ACC112 (cell line): ENCODE measurements around the gene PRKCE.

ENCODE experiments used
- H2AFZ ChIP-seq: fragments of 200-600 bp; sonication (generic); one replicate; pipeline ENCODE4 v1.6.0; 2017; ENCODE audit warnings: antibody characterized with exemption, low read length; ENCODE audit not compliant: unreplicated experiment
- H3K27ac ChIP-seq: fragments of 200-600 bp; sonication (generic); 2 replicates; pipeline ENCODE4 v1.5.1; 2014; ENCODE audit warnings: low read depth, mild to moderate bottlenecking, antibody characterized with exemption, low read length, moderate library complexity
- H3K27me3 ChIP-seq: fragments of 200-600 bp; sonication (generic); 2 replicates; pipeline ENCODE4 v1.6.1; 2014; ENCODE audit warnings: mild to moderate bottlenecking, antibody characterized with exemption, low read length, moderate library complexity, mixed read lengths; ENCODE audit not compliant: insufficient read depth
- H3K36me3 ChIP-seq: fragments of 200-600 bp; sonication (generic); 2 replicates; pipeline ENCODE4 v1.6.1; 2016; ENCODE audit warnings: mild to moderate bottlenecking, antibody characterized with exemption, low read length, moderate library complexity, mixed read lengths; ENCODE audit not compliant: insufficient read depth
- H3K4me1 ChIP-seq: fragments of 200-600 bp; sonication (generic); one replicate; pipeline ENCODE4 v1.6.1; 2016; ENCODE audit warnings: low read length, mixed read lengths; ENCODE audit not compliant: insufficient read depth, unreplicated experiment, control insufficient read depth
- H3K4me3 ChIP-seq: fragments of 200-600 bp; sonication (generic); 2 replicates; pipeline ENCODE4 v1.5.1; 2014; ENCODE audit warnings: mild to moderate bottlenecking, low read depth, low read length
- H3K79me2 ChIP-seq: fragments of 200-600 bp; sonication (generic); one replicate; pipeline ENCODE4 v1.6.0; 2016; ENCODE audit warnings: low read length; ENCODE audit not compliant: control insufficient read depth, unreplicated experiment, insufficient read depth

The PRKCE gene

GRCh38 chr2:46119453-46119852 lies 468.0 kb downstream of the PRKCE start:
- no peak overlapping the region for H3K4me3 ChIP-seq

GRCh38 chr2:46120792-46121555 lies 469.5 kb downstream of the PRKCE start:
- no peaks in the 10 kb centered on the region for H3K79me2 ChIP-seq
- H3K27ac ChIP-seq, result no peak overlapping the region
- no peaks in the 10 kb centered on the region for H3K36me3 ChIP-seq
- H2AFZ ChIP-seq, result no peak overlapping the region
- H3K4me1 ChIP-seq, result peaks cover 48% of the 10 kb centered on the region
- H3K4me3 ChIP-seq, result no peak overlapping the region
- no peaks in the 10 kb centered on the region for H3K27me3 ChIP-seq

More at GRCh38 chr2:46119453-46119852, 468.0 kb downstream of the PRKCE start:
- Histone ChIP-seq H3K36me3 (no peaks in the 10 kb centered on the region), H3K79me2 (no peaks in the 10 kb centered on the region), H2AFZ (peak overlapping the region; percentile 12), H3K27ac (peak overlapping the region; percentile 63), H3K4me1 (peaks cover 48% of the 10 kb centered on the region), H3K27me3 (no peaks in the 10 kb centered on the region)

GRCh38 chr2:46122318-46122976 lies 471.0 kb downstream of the PRKCE start:
- Histone ChIP-seq H3K27me3 (no peaks in the 10 kb centered on the region), H2AFZ (no peak overlapping the region), H3K79me2 (no peaks in the 10 kb centered on the region), H3K27ac (no peak overlapping the region), H3K4me3 (no peak overlapping the region), H3K36me3 (no peaks in the 10 kb centered on the region), H3K4me1 (peaks cover 35% of the 10 kb centered on the region)

- Histone ChIP-seq H3K4me1 (peaks cover 30% of the 10 kb centered on the region), H3K27ac (no peak overlapping the region), H3K27me3 (no peaks in the 10 kb centered on the region), H3K4me3 (no peak overlapping the region), H3K79me2 (no peaks in the 10 kb centered on the region), H2AFZ (no peak overlapping the region), H3K36me3 (no peaks in the 10 kb centered on the region)
Observed at GRCh38 chr2:46123013-46123412, 471.5 kb downstream of the PRKCE start.

- H3K27me3 ChIP-seq, result no peaks in the 10 kb centered on the region
- H3K4me3 ChIP-seq, result no peak overlapping the region
- H3K4me1 ChIP-seq, result peaks cover 7% of the 10 kb centered on the region
- H2AFZ ChIP-seq, result no peak overlapping the region
- H3K27ac ChIP-seq, result no peak overlapping the region
- no peaks in the 10 kb centered on the region for H3K79me2 ChIP-seq
- no peaks in the 10 kb centered on the region for H3K36me3 ChIP-seq
Observed at GRCh38 chr2:46125798-46126197, 474.3 kb downstream of the PRKCE start.

- H2AFZ ChIP-seq, result no peak overlapping the region
- no peak overlapping the region for H3K27ac ChIP-seq
- H3K4me1 ChIP-seq, result peaks cover 7% of the 10 kb centered on the region
- no peaks in the 10 kb centered on the region for H3K79me2 ChIP-seq
- H3K36me3 ChIP-seq, result no peaks in the 10 kb centered on the region
- H3K4me3 ChIP-seq, result no peak overlapping the region
- no peaks in the 10 kb centered on the region for H3K27me3 ChIP-seq
Observed at GRCh38 chr2:46126571-46126970, 475.1 kb downstream of the PRKCE start.

- H3K36me3 ChIP-seq, result no peaks in the 10 kb centered on the region
- no peaks in the 10 kb centered on the region for H3K79me2 ChIP-seq
- no peak overlapping the region for H3K27ac ChIP-seq
- H3K27me3 ChIP-seq, result no peaks in the 10 kb centered on the region
- peaks cover 7% of the 10 kb centered on the region for H3K4me1 ChIP-seq
- H3K4me3 ChIP-seq, result no peak overlapping the region
- no peak overlapping the region for H2AFZ ChIP-seq
Observed at GRCh38 chr2:46127176-46127575, 475.7 kb downstream of the PRKCE start.

GRCh38 chr2:46130511-46130910 lies 479.0 kb downstream of the PRKCE start:
- peaks cover 14% of the 10 kb centered on the region for H3K4me1 ChIP-seq
- H3K79me2 ChIP-seq, result no peaks in the 10 kb centered on the region
- H2AFZ ChIP-seq, result no peak overlapping the region
- H3K27ac ChIP-seq, result no peak overlapping the region
- H3K27me3 ChIP-seq, result no peaks in the 10 kb centered on the region
- H3K4me3 ChIP-seq, result no peak overlapping the region
- H3K36me3 ChIP-seq, result no peaks in the 10 kb centered on the region

GRCh38 chr2:46132996-46133395 lies 481.5 kb downstream of the PRKCE start:
- no peak overlapping the region for H3K4me3 ChIP-seq
- H3K79me2 ChIP-seq, result no peaks in the 10 kb centered on the region
- no peak overlapping the region for H2AFZ ChIP-seq
- peaks cover 24% of the 10 kb centered on the region for H3K4me1 ChIP-seq
- H3K36me3 ChIP-seq, result no peaks in the 10 kb centered on the region
- no peak overlapping the region for H3K27ac ChIP-seq
- no peaks in the 10 kb centered on the region for H3K27me3 ChIP-seq

- Histone ChIP-seq H2AFZ (no peak overlapping the region), H3K27ac (peak overlapping the region; percentile 44), H3K4me1 (peaks cover 24% of the 10 kb centered on the region), H3K79me2 (no peaks in the 10 kb centered on the region), H3K36me3 (no peaks in the 10 kb centered on the region), H3K27me3 (no peaks in the 10 kb centered on the region), H3K4me3 (0 out of 2 replicates have a peak overlapping the region, but pooled peaks have one; percentile 31)
Observed at GRCh38 chr2:46134531-46135227, 483.2 kb downstream of the PRKCE start.
